Measurements from ENCODE around the gene KNSTRN.

KNSTRN gene

DNA sequence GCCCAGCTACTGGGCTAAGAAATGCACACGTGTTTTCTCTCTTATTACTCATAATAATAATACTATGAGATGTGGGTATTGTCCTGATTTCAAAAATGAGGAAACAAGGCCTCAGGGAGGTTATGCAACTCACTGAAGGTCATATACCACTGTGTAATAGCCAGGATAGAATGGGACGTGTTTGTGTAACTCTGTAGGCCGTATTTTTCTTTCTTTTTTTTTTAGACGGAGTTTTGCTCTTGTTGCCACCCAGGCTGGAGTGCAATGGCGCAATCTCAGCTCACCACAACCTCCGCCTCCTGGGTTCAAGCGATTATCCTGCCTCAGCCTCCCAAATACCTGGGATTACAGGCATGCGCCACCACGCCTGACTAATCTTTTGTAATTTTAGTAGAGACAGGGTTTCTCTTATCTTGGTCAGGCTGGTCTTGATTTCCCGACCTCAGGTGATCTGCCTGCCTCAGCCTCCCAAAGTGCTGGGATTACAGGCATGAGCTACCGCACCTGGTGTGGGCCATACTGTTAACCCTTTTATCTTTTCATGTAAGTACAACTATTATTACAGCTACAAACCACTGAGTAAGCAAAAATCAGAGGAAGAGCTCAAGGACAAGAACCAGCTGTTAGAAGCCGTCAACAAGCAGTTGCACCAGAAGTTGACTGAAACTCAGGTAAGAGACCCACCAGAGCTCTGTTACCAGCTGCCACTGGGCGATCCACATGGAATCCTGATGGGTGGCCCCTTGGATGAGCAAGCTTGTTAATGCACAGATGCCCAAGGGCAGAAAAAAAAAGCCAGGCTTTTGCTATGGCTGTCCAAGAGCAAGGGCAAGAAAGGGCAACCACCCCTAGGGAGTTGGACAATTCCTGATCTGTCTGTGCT is 6.7 kb downstream of the KNSTRN start:
- H3K4me3 ChIP-seq: no peak overlapping the region
- H3K27ac ChIP-seq: peak overlapping the region in 4 of 21 experiments; percentile 16 to 30 (median 20)

DNA sequence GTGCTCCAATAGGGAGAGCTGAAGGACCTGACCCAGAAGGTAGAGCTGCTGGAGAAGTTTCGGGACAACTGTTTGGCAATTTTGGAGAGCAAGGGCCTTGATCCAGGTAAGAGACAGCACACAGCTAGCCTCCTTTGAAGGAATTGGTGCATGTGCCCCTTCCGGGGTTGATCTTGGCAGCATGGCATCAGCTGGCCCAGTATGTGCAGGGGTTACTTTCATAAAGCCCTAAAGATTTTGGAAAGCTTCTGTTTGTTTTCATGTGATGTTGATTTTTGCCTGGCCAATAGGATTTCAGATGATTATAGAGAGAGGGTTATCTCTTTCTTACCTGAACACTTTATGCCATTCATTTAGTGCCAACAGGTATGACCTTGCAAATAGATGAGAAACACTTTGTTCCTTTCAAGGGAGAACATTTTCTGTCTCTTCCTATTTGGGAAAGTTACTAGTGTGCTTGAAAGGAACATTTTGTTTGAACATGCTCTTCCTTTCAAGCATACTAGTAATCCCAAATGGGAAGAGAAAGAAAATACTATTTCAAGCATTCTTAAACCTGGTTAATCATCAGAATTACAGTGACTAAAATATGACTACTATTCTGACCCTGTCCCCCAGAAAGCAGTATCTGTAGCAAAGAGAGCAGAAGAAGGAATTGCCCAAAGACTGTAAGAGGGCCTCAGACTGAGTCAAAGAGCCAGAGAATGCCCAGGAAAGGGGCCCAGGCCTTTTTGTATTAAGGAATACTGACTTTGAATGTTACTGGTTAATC is 7.5 kb downstream of the KNSTRN start:
- Histone ChIP-seq H3K4me3 (no peak overlapping the region), H3K27ac (peak overlapping the region in 2 of 21 experiments; percentile 18 to 30)

DNA sequence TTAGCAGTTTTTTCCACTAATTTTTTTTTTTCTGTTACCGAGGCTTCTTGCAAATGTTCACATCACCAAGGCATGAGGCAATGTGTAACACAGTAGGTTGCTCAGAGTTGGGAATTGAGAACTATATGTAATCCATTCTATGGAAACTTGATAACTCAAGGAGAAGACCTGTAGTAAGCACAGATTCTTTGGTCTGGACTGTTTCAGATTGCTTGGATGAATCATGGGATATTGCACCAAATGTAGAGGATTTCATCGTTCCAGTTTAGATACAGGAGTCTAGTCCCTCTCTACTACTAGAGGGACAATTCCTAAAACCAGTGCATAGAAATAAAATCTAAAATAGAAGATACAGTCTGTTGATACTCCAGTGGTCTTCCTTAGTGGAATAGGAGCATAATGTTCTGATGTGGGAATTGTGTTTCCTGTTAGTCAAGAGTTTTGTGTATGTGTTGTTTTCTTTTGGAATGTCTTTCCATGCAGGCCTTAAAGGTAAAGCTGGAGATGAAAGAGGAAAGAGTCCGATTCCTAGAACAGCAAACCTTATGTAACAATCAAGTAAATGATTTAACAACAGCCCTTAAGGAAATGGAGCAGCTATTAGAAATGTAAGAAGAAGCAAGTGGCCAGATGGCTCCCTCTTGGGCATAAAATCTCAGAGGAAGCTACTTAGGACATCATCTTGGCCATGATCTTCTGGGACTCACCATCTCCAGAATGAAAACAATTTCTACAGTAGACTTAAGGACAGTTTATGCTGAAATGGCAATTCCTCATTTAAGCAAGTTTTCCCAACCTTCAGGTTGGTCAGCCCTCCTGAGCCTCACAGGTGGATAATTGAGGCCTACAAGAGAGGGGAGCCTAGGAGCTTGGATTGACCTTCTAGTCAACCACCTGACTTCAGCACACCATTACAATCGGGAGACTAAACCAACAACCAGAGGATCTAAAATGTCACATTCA is 10.7 kb downstream of the KNSTRN start:
- H3K27ac ChIP-seq: no peak overlapping the region
- H3K4me3 ChIP-seq: no peak overlapping the region

DNA sequence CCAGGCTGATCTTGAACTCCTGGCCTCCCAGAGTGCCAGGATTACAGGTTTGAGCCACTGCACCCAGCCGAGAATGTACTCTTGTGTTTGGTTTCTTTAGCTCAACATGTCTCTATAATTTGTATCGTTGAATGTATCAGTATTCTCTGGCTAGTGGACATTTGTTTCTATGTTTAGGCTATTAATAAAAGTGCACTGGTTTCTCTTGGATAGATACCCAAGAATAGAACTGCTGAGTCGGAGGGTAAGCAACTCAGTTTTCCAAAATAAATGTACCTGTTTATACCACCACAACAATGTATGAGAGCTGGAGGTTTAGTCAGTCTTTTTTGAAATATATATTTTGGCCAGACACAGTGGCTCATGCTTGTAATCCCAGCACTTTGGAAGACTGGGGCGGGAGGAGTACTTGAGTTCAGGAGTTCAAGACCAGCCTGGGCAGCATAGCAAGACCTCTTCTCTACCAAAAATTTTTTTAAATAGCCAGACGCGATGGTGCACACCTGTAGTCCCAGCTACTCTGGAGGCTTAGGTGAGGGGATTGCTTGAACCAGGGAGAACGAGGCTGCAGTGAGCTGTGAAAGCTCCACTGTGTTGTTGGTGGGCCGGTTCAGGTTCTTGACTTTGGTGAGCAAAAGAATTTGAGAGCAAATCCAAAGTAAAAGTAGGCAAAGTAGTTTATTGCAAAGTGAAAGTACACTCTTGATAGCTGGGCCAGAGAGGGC is 15.3 kb downstream of the KNSTRN start:
- Histone ChIP-seq H3K27ac (peak overlapping the region in 3 of 21 experiments; percentile 8 to 47 (median 39)), H3K4me3 (no peak overlapping the region)

DNA sequence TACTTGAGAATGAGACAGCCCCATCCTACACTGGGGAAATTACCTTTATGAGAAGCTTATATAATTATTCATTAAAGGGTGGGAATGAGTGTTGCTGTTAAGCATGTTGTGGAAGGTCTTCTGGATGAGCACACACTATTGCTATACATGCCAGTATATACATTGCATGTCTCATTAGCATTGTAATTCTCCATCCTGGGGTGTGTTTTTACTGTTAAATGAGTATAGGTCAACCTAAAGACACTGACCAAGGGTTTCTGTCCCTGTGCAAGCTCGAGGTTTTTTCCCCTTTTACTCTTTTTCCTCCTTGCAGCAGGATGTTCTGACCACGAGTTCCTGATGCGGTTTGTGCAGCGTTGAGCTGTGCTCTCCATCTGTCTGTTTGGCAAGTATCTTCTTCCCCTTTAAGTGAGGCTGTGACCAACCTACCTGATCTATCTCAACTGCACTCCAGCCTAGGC is 15.9 kb downstream of the KNSTRN start:
- no peak overlapping the region for H3K4me3 ChIP-seq
- peak overlapping the region in 3 of 21 experiments; percentile 8 to 47 (median 39) for H3K27ac ChIP-seq

DNA sequence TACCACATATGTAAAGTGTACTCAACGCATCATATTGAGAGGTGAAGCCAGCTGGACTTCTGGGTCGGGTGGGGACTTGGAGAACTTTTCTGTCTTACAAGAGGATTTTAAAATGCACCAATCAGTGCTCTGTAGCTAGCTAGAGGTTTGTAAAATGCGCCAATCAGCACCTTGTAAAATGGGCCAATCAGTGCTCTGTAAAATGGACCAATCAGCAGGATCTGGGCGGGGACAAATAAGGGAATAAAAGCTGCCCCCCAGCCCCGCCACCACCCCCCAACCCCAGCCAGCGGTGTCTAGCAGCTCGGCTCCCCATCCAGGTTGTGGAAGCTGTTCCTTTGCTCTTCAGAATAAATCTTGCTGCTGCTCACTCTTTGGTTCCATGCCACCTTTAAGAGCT is 16.8 kb downstream of the KNSTRN start:
- no peak overlapping the region for H3K27ac ChIP-seq
- no peak overlapping the region for H3K4me3 ChIP-seq

- peak within 1 kb of the TSS; percentile 1 to 85 (median 72) for H3K27ac ChIP-seq
- peak within 1 kb of the TSS; percentile 47 to 79 (median 61) for H3K4me3 ChIP-seq
These were observed 23.2 kb downstream of the KNSTRN start, which contains the start of gene IVD for GRCh38 chr15:40405501-40406381. Gene IVD, plus strand, starts transcription at chr15:40405795. Its CDS starts 33 bp downstream, at chr15:40405828.

GRCh38 chr15:40407330-40407990 is 24.9 kb downstream of the KNSTRN start:
- no peak overlapping the region for H3K27ac ChIP-seq
- no peak overlapping the region for H3K4me3 ChIP-seq

- Histone ChIP-seq H3K27ac (no peak overlapping the region), H3K4me3 (no peak overlapping the region)
These were observed 26.8 kb downstream of the KNSTRN start for GRCh38 chr15:40409366-40409765.

DNA sequence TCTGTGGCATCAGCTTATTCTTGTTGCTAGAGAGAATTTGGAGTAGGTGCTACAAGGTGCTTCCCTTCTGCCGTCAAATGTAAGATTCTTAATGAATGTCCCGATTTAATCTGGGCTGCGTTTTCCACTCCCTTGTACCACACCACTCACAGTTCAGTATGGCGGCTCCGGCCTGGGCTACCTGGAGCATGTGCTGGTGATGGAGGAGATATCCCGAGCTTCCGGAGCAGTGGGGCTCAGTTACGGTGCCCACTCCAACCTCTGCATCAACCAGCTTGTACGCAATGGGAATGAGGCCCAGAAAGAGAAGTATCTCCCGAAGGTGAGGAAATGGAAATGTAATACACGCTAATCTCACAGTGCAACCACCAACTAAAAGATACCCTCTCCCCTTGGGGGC is 28.0 kb downstream of the KNSTRN start:
- Histone ChIP-seq H3K27ac (no peak overlapping the region), H3K4me3 (no peak overlapping the region)

DNA sequence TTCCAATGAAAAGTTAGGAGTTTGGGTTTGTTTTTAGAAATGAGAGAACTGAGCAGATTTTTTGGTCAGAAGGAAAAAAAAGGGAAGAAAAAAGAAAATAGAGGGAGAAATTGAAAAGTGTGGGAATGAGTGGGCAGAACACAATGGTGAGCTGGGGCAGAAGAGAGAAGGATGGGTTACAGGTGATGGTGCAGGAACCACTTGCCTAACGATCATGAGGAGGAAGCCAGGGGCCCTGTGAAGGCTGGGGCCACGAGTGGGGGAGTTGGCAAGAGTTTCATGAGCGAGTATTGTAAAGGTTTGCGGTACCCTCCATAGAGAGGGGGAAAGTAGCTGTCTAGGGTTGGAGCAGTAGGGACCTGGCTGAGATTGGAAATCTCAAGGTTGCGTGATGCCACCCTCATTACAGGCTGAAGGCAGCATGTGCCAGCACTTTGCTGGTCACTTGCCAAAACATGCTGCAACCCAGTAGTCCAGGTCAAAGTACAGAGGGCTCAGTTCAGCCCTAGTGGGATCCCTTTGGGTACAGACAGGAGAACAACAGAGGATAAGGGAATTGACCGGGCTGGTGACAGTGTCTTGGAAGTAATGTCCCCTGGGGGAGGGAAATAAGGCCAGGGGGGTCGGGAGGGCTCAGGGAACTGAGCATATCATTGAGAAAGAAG is 29.7 kb downstream of the KNSTRN start:
- Histone ChIP-seq H3K27ac (no peak overlapping the region), H3K4me3 (no peak overlapping the region)

DNA sequence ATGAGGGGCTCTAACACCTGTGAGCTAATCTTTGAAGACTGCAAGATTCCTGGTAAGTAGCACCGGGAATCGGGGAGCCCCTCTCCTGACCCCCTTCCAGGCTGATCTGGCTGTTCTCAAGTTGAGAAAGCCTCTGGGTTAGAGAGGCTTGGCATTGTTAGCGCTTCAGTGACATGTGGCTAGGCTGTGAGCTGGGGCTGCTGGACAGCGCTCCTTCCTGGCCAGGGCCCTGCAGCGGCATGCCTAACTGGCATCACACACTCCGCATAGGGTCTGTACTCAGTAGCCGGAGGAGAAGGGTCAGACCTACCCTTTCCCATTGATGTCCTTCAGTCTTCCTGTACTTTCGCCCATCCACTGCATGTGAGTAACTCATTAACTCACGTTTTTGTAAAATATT is 30.5 kb downstream of the KNSTRN start:
- no peak overlapping the region for H3K4me3 ChIP-seq
- no peak overlapping the region for H3K27ac ChIP-seq

- Histone ChIP-seq H3K27ac (no peak overlapping the region), H3K4me3 (no peak overlapping the region)
These were observed 32.3 kb downstream of the KNSTRN start for GRCh38 chr15:40414816-40415215.

DNA sequence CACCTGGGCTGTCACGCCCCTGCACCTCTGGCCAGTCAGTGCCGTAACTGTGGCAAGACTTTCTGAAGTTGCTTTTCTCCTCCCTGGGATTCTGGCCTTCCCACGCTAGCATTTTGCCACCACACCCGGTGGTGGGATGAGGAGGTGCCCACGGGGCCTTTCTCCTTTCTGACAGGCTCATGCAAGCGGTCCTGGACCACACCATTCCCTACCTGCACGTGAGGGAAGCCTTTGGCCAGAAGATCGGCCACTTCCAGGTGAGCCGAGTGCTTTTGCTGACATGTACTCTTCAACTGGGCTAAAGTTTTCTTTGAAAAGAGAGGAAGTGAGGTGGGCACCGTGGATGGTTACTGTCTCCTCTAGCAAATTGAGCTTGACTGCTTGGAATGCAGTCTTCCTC is 32.7 kb downstream of the KNSTRN start:
- H3K27ac ChIP-seq: no peak overlapping the region
- H3K4me3 ChIP-seq: no peak overlapping the region

DNA sequence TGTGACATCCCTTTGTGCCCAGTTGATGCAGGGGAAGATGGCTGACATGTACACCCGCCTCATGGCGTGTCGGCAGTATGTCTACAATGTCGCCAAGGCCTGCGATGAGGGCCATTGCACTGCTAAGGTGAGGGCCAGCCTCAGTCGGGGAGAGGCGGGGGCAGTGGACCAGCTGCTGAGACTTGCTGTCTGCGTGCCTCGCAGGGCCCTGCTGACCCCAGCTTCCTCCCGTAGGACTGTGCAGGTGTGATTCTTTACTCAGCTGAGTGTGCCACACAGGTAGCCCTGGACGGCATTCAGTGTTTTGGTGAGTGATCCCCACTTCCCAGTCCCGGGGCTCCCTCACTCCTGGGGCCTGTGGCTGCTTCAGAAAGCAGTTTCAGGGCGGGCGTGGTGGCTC is 33.5 kb downstream of the KNSTRN start:
- Histone ChIP-seq H3K4me3 (no peak overlapping the region), H3K27ac (no peak overlapping the region)

GRCh38 chr15:40418126-40418525 is 35.6 kb downstream of the KNSTRN start:
- Histone ChIP-seq H3K4me3 (no peak overlapping the region), H3K27ac (no peak overlapping the region)
